HG03354 (cell line): ENCODE results near the gene CELF2.

Experiments
- ATAC-seq: cut with Tn5 transposase; IDR thresholded peaks from one replicate; pipeline ENCODE4 v1.9.1; 2021; ENCODE audit warnings: mild to moderate bottlenecking; ENCODE audit not compliant: unreplicated experiment, poor library complexity, severe bottlenecking

Gene CELF2

GRCh38 chr10:11253385-11254002, 235.8 kb downstream of the CELF2 start:
- ATAC-seq, result no peak

- no peak for ATAC-seq
Observed at GRCh38 chr10:11255156-11255555, 237.5 kb downstream of the CELF2 start.

GRCh38 chr10:11255796-11256444, 238.2 kb downstream of the CELF2 start:
- peak; percentile 55 for ATAC-seq

- no peak for ATAC-seq
Observed at GRCh38 chr10:11256896-11257295, 239.2 kb downstream of the CELF2 start.

GRCh38 chr10:11257440-11258090, 239.9 kb downstream of the CELF2 start:
- no peak for ATAC-seq

- ATAC-seq, result no peak
Observed at GRCh38 chr10:11260170-11260569, 242.5 kb downstream of the CELF2 start.

GRCh38 chr10:11261143-11261542, 243.5 kb downstream of the CELF2 start:
- no peak for ATAC-seq

- no peak for ATAC-seq
Observed at GRCh38 chr10:11261687-11262493, 244.2 kb downstream of the CELF2 start.

GRCh38 chr10:11262494-11263345, 245.0 kb downstream of the CELF2 start:
- ATAC-seq, result no peak

GRCh38 chr10:11263767-11264166, 246.1 kb downstream of the CELF2 start:
- ATAC-seq, result no peak

- no peak for ATAC-seq
Observed at GRCh38 chr10:11264296-11265048, 246.8 kb downstream of the CELF2 start.

- ATAC-seq, result no peak
Observed at GRCh38 chr10:11265484-11265883, 247.8 kb downstream of the CELF2 start.

GRCh38 chr10:11266426-11266825, 248.8 kb downstream of the CELF2 start:
- ATAC-seq, result no peak

GRCh38 chr10:11270135-11270857, 252.6 kb downstream of the CELF2 start:
- peak; percentile 62 for ATAC-seq

GRCh38 chr10:11270858-11271179, 253.1 kb downstream of the CELF2 start:
- ATAC-seq, result no peak

- ATAC-seq, result peak; percentile 53
Observed at GRCh38 chr10:11272915-11273389, 255.3 kb downstream of the CELF2 start.

GRCh38 chr10:11274452-11274851, 256.8 kb downstream of the CELF2 start:
- ATAC-seq, result no peak

GRCh38 chr10:11275651-11276050, 258.0 kb downstream of the CELF2 start:
- no peak for ATAC-seq
